GM21515 (cell line): ENCODE results near the gene FDXR.

ENCODE experiments used
- ATAC-seq: cut with Tn5 transposase; IDR thresholded peaks from one replicate; pipeline ENCODE4 v1.9.1; 2021; ENCODE audit not compliant: unreplicated experiment

FDXR gene

DNA sequence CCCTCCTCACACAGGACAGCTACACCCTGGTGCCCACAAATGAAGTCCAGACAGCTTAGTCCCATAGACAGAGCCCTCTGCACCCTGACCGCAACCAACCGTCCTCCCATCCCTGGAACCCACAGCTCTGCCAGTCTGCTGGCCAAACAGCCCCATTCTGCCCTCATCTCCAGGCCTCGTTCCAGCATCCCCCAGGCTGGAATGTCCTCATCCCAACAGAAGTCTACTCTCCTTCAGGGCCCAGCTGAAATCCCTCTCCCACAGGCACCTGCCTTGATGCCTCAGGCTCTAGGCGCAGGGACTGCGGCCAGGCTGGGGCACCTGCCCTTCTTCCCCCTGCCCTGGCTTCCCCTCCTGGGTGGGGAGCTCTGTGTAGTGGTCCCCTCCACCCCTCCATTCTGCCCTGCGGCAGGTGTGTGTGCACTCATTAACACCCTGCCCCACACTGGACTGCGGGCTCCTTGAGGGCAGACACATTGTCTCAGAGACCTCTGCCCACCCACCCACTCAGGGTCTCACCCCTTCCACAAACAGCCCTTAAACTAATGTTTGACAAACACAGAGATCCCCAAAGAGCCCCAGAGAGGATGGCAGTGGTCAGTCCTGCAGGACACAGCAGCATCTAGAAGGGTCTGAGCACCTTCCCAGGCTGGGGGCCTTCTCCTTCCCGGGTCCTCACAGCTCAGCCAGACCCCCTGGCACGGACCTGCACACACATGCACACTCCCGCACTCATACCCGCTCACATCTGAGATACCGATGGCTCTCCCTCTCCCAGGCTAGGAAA, 13.9 kb downstream of the FDXR start:
- ATAC-seq, result no peak

DNA sequence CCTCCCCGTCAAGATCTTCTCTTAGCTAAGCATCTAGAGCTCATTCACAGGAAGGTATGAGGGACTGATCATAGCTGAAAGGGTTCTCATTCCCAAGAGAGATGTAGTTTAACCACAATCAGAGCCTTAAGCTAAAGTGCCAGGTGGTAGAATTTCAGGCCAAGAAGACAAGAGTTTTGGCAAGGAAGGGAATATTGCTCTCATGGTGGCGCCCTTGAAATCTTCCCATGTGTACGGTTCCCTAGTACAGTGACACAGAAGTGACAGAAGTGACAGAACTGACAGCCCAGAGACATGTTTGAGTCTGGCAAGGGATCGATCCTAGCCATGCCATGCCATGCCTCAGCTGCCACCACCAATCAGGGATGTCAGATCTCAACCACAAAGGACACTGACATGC, 15.6 kb downstream of the FDXR start:
- ATAC-seq, result no peak

DNA sequence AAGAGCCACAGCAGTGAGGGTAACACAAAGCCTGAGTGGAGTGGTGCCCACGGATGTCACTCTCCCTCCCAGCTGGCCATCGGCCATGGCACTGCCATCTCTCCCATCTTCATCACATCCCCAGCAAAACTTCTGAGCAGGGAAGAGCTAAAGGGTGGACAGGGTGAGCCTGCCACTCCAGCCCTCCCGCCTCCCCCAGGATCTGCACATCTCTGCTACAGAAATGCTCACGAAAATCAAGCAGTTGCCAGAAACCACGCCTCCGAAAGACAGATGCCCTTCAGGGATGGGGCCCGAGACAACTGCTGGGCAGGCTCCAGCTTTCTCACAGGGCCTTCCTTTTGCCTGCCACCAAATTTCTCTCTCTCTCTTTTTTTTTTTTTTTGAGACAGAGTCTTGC, 16.7 kb downstream of the FDXR start:
- ATAC-seq, result no peak

DNA sequence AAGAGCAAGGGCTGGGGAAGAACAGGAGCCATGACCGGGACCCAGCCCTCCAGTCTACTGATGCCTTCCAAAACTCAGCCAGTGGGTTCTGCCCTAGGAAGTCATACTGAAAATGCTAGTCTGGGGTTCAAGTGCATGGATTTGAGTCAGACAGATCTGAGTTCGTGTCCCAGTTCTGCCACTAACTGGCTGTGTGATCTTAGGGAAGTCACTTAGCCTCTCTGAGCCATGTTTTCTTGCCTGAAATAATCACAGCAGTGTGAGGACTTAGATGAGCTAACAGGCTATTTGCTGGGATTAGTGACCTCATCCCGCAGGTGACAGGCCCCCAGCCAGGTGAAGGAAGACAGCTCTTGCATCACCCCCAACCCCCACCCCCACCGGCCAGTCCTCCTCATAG, 17.5 kb downstream of the FDXR start:
- ATAC-seq, result no peak

DNA sequence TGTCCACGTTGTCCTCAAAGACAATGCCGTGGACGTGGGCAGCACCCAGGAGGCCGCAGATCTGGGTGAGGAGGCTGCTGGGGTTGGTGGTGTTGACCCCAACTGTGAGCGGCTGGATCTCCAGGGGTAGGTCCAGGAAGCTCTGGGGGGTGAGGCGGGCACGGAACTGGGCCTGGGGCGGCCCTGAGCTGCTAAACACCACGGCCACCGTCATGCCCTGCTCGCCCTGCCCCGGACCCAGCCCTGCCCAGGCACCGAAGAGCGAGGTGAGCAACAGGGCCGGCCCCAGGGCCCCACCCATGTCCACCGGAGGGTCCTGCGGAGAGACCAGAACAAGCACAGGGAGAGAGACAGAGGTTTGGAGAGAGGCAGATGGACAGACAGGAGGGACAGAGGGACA, 18.0 kb downstream of the FDXR start:
- ATAC-seq, result no peak

DNA sequence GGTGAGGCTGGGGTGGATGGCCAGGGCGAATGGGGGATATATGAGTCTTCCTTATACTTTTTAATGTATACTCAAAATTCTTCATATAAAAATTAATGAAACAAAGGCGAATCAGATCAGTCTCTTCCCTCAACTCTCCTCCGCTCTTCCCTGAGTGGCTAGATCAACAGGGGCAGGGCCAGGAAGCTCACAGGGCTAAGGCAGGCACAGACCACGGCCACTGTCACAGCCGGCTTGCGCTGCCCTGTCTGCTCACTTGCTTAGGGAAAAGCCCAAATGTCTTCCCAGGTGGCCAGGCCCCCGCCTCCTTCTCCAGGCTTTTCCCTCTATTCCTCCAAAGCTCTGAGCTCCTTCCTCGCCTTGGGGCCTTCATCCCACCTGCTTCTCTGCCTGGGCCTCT, 19.1 kb downstream of the FDXR start:
- ATAC-seq, result no peak

DNA sequence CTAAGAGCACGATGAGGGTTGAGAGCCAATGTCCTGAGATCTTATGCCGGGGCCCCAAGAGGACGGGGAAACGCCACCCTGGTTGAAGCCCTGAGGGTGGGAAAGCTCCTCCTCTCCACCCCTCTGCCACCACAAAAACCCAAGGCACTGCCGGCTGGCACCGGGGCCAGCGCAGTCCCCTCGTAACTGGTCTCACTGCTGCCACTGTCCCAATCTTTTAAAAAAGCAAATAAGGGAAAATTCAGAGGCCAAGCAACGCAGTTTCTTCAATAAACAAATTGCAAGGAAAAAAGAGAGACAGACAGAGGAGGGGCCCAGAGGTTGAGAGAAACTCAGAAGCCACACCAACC, 19.8 kb downstream of the FDXR start:
- no peak for ATAC-seq

DNA sequence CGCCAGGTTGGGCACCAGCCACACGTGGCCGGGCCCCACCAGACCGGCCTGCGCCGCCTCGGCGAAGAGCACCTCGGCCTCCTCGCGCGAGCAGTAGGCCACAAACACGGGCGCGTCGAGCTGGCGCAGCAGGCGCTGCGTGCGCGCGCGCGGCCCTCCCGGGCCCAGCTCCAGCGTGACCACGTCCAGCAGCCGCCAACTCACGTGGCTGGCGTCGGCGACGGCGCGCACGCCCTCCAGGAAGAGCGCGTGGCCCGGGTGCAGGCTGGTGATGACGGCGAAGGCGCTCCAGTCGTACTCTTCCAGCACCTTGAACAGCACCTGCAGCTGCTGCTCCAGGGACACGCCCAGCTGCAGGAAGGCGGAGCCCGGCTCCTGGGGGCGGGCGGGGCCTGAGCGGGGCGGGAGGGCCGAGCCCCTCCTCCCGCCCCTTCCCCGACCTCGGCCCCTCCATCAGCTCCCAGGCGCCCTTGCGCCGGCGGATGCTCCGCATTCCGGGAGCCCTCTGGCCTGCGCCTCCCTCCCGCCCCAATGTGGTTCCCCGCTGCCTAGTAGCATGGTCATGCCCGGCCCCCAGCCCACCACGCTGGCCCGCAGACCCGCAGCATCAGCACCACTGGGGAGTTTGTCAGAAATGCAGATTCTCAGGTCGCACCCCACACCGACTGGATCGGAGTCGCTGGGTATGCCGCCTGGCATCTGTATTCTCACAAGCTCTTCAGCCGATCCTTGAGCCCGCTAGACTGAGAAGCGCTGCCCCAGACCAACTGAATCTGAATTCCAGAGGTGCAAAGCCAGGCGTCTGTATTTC, 20.4 kb downstream of the FDXR start:
- ATAC-seq, result no peak

DNA sequence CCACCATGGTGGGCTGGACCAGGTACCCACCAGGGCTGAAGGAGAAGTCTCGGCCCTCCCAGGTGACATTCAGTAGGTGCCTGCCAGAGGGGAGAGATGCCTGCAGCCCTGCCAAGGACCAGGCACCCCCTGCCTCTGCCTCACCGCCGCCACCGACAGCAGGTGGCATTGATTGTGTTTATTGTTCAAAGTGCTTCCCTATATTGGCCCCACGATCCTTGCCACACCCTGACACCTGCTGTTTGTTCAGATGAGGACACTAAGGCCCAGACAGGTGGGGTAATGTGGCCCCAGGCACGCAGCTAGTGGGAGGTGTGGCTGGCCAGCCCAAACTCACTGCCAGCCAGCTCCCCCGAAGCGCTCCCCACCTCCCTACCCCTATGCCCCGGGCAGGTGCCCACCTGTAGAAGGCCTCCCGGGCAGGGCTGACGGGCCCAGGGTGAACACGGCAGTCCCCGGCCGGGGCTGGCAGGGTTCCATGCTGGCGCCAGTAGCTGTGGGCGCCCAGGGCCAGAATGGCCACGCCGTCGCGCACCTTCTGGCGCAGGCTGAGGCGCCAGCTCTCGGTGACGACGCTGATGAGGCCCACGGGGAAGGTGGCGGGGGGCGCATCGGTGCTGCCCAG, 21.1 kb downstream of the FDXR start:
- ATAC-seq, result no peak

DNA sequence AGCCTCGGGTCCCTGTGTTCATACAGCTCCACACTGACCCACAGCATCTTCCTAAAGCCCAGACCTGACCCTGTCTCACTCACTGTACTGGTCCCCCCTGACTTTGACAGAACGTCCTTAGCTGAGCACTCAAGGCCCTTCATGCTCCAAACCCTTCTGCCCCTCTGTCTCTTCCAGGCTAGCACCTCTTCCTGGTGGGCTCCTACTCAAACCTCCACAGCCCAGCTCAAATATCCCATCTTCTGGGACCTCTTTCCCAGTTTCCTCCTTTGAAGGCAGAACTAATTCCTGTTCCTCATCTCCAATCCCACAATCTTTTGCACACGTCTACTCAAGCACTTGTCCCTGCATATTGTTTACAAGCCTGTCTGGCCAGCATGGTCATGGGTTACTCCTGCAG, 21.9 kb downstream of the FDXR start:
- ATAC-seq, result no peak

DNA sequence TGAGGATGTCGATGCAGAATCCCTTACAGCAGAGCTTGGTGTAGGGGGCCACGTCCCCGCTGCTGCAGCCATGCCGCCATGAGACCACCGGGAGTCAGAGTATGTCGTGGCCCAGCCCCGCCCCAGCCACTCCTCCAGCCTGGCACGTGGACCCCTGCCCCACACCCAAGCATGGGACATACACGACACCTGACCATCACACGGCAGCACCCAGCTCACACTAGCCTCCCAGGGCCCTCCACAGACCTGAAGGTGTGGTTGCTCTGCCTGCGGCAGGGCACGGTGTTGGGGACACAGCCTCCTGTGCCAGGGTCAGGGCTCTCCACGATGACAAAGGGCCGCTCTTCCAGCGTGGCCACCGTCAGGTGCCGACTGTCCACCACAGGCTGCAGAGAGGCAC, 22.5 kb downstream of the FDXR start:
- ATAC-seq, result no peak

DNA sequence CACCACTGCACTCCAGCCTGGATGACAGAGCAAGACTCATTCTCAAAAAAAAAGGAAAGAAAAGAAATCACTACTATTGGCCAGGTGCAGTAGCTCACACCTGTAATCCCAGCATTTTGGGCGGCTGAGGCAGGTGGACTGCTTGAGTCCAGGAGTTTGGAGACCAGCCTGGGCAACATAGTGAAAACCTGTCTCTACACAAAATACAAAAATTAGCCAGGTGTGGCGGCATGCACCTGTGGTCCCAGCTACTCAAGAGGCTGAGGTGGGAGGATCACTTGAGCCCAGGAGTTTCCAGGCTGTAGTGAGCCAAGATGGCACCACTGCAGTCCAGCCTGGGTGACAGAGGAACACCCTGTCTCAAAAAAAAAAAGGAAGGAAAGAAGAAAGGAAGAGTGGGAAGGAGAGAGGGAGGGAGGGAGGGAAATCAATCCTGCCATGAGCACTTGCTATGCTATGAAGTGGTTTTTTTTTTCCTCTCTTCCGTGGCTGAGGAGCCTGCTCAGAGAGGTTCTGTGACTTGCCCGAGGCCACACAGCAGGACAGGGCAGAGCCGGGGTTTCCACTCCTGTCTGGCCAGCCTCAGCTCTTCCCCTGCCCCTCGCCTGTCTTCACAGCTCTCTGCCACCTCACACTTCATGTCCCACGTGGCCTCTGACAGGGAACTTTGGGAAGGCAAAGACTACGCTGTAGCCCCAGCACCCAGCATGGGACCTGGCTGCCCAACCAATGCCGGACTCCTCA, 24.0 kb downstream of the FDXR start:
- ATAC-seq, result no peak

DNA sequence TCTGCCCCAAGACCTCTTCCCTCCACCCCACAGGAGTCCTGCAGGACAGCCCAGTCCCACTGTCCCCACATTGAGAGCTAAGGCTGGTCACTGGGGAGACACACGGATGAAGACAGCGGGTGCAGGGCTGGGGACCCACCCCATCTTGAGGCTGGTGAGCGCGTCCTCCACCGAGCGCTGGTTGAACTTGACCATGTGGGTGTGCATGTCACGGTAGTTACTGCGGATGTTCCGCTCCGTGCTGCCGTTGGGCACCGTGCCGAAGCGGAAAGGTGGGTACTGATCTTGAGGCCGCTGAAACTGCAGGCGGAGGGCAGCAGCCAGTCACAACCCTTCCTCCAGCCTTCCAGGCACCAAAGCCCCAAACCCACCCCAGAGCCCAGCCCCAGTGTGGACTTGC, 26.2 kb downstream of the FDXR start:
- ATAC-seq, result no peak

DNA sequence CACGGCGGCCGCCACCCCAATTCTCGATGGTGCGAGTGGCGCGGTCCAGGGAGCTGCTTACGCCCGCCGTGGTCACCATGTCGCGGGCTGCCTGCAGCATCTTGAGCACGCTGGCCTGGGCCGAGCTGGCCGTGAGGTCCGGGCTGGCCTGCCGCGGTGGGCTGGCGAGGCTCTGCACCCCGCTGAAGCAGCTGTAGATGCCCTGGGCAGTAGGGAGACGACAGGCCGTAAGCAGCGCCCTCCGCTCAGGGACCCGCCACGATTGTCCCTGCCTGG, 29.5 kb downstream of the FDXR start:
- ATAC-seq, result no peak

DNA sequence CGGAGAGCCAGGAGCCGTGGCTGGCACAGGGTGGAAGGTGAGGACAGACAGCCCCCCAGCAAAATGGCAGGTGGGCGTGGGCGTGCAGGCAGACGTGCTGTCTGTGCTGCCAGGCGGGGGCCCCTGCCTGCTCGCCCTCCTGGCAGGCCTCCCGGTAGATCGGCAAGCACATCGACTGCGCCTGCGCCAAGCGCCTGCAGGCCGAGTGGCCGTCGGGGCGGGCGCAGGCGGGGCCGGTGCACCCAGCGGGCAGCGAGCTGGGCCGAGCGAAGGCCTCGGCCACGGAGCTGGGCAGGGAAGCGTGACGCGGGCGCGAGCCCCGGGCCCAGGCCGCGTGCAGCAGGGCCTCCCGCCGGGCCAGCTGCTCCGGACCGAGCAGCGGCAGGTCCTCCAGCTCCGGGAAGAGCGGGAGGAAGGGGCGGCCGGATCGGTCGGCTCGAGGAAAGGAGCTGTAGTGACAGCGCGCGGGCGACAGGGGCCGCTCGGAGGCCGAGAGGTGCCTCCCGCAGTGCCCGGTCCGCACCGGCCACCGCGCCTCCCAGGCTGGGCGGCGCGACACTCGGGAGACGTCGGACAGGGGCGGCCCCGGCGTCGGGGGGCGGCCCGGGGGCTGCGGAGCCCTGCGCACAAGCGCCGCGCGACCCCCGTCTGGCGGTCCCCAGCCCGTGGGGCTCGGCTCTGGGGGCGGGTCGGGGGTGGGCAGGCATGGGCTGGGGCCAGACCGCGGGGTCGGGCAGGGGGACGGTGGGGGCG, 30.0 kb downstream of the FDXR start:
- no peak for ATAC-seq

DNA sequence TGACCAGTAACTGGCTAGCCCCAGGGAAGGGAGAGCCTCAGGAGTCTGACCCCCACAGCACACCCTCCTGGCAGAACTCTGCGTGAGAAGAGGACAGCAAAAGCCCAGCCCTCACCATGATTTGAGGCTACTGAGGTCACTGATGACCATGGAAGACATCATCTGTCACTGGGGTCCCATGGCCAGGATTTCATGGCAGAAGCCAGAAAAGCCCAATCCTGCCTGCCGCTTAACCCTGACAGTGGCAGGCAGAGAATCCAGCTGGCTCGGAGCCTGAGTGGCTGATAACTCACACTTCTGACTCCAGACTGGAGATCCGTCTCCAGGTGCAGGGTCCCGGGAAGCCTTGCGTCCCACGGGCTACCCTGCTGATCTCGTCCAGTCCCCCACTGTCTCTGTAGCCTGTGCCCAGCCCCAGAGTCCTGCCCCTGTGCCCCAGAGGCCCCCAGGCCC, 30.6 kb downstream of the FDXR start:
- no peak for ATAC-seq

DNA sequence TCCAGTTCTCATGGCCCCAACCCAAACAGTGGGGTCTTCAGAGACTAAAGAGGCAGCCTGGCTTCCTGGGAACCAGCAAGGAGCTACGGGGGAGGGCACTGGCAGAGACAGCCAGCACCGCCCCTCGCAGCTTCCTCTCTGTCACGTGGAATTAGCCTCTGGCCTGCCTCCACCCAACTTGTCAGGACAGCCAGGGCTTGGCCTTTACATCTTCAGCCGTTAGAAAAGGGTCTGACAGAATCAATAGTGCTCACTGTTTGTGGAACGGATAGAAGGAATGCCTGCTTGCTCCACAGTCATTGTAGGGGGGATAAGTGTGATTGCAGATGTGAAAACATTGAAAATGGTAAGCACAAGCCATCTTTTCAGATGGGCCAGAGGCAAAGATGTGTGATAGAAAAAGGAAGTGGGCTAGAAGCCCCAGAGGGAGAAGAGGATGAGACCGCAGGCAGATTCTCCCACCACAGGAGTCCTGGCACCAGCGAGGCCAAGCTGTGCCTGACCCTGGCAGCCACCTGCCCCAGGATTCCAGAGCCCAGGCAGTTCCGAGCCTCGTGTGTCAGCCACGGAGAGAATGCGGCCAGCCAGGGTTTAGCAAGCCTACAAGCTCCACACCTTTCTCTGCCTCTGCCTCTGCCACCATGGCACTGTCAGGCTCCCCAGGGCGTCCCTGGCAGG, 31.7 kb downstream of the FDXR start:
- no peak for ATAC-seq

DNA sequence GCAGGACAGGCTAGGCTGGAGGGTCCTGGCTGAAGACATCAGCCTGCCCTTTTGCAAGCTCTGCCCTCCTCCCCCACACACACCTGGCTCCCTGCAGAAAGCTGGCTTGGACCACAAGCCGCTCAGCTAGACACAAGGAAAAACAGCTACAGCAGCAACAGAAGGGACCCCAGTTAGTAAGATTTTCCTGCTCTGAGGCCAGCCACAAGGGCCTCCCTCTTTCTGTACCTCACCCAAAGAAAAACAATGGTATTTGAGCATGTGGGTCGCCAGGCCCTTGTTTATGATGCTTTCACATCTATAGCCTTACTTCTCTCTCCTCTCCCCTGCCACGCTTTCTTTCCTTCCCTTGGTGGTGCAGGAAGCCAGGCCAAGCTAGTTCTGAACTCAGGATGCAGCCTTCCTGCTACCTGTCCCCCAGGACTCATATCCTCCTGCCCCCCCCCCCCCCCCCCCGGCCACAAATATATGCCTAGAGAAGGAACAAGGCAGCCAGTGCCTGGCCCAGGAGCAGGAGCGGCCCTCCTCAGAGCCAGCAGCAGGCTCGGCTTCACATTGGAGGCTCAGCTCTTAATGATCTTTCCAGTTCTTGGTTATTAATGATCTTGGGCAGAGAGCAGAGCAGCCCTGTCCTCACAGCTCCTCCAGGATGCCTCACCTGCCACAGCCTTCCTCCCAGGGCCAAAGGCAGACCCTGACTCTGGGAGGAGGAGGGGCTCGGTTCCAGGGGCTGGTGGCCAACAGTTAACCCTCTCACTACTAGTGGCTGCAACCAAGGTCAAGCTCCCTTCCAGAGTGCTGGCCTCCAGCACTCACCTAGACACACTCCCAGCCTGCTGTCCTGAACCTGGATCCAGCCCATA, 32.6 kb downstream of the FDXR start:
- ATAC-seq, result no peak

DNA sequence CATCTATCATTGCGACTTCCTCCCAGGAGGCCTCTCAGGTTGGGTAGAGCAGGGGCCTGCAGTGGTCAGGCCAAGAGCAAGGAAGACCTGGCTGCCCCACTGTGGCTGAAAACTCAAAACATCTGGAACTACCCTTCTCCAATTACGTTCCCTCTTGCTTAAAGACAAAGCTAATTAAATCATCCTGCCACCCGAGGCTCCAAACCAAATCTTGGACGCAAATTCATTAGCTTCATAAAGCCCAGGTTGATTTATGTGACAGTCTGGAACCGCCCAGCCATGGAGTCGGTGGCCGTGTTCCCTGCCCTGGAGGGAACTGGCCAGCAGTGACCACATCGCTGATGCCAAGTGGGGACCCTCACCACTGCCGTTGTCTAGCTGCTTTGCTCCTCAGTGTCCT, 34.5 kb downstream of the FDXR start:
- ATAC-seq, result no peak
